ENCODE results near the gene CEPT1. TPM values are rescaled to one million over a fixed set of nuclear protein-coding genes. Genes with fewer than 3 reads are reported as not detected.

CEPT1 gene
- total RNA-seq, 4 donors from 2014 or later = 23.1 to 30.4 (median 28.4) TPM

DNA sequence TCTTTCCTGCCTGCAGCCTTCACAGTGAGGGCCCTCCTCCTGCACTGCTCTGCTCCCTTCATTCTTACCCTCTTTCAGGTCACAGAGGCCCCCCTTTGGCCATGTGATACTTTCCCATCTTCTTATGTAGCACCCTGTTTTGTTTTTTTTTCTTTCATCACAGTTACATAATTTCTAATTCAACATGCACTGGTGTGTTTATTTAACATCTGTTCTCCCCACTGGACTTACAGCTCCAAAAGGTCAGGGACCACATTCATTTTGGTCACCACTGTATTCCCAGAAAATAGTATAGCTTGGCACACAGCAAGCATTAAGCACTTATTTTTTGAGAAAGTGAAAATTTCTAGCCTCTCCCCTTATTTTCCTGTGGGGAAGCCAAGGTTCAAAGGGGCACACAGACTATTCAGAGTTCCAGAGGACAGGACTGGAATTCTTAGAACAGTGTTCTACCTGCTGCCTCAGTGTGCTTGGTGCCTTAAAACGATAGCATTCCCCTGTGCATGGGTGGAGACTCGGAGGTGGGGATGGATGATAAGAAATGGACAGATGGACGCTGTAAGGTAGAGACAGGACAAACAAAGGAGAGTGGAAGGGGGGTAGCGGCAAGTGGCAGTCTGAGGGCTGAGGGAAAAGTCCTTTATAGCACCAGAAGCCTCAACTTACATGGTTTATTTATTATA is 55.1 kb downstream of the CEPT1 start:
- ATAC-seq = no peak
- H3K27ac ChIP-seq = no peak overlapping the region

DNA sequence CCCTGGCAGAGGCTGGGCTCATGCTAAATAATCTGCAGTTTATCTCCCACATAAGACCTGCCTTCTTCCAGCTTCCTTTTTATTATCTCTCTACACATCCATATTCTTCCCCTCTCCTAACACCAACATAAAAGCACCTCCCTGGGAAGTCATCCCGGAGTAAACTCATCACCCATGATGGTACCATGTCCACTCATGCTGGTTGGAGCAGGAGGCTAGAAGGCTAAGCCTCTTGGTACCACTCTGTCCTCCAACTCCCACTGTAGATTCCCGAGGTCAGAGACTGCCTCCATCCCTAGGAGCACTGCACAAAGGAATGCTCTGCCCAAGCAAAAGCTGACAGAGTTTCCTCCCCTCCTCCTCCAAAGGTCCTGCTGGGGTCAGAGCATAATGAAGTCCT is 56.2 kb downstream of the CEPT1 start:
- H3K4me3 ChIP-seq = no peak overlapping the region
- H3K9me3 ChIP-seq = no peaks in the 10 kb centered on the region
- TF ChIP-seq EP300 (IDR thresholded peaks at IDR 0.05) (no peak), POLR2AphosphoS5 (IDR thresholded peaks at IDR 0.05) (no peak), POLR2A (IDR thresholded peaks at IDR 0.05) (no peak)
- TF ChIP-seq, protein P1, sequence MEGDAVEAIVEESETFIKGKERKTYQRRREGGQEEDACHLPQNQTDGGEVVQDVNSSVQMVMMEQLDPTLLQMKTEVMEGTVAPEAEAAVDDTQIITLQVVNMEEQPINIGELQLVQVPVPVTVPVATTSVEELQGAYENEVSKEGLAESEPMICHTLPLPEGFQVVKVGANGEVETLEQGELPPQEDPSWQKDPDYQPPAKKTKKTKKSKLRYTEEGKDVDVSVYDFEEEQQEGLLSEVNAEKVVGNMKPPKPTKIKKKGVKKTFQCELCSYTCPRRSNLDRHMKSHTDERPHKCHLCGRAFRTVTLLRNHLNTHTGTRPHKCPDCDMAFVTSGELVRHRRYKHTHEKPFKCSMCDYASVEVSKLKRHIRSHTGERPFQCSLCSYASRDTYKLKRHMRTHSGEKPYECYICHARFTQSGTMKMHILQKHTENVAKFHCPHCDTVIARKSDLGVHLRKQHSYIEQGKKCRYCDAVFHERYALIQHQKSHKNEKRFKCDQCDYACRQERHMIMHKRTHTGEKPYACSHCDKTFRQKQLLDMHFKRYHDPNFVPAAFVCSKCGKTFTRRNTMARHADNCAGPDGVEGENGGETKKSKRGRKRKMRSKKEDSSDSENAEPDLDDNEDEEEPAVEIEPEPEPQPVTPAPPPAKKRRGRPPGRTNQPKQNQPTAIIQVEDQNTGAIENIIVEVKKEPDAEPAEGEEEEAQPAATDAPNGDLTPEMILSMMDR (IDR thresholded peaks at IDR 0.05) = no peak
- no peaks in the 10 kb centered on the region for H3K36me3 ChIP-seq
- 80 to 100% methylated on average over 1 of the region's 2 CpGs for WGBS, 2 donors (ENCODE audit: low coverage in 1 of 2)
- H3K4me1 ChIP-seq = peaks cover 0 to 42% (median 6%) of the 10 kb centered on the region in 3 donors
- ATAC-seq = no peak
- no peak overlapping the region for H3K27ac ChIP-seq
- H3K27me3 ChIP-seq = no peaks in the 10 kb centered on the region

More for the DNA sequence above, 55.1 kb downstream of the CEPT1 start:
- Histone ChIP-seq H3K4me3 (no peak overlapping the region), H3K4me1 (peaks cover 0 to 42% (median 7%) of the 10 kb centered on the region in 3 donors), H3K9me3 (no peaks in the 10 kb centered on the region), H3K36me3 (no peaks in the 10 kb centered on the region), H3K27me3 (no peaks in the 10 kb centered on the region)
- WGBS, 2 donors (ENCODE audit: low coverage in 1 of 2) = 61 to 100% methylated on average over 2 to 4 of the region's 4 CpGs
- TF ChIP-seq EP300 (IDR thresholded peaks at IDR 0.05) (no peak), POLR2A (IDR thresholded peaks at IDR 0.05) (no peak), POLR2AphosphoS5 (IDR thresholded peaks at IDR 0.05) (no peak)
- TF ChIP-seq, protein P1 (IDR thresholded peaks at IDR 0.05) = no peak

DNA sequence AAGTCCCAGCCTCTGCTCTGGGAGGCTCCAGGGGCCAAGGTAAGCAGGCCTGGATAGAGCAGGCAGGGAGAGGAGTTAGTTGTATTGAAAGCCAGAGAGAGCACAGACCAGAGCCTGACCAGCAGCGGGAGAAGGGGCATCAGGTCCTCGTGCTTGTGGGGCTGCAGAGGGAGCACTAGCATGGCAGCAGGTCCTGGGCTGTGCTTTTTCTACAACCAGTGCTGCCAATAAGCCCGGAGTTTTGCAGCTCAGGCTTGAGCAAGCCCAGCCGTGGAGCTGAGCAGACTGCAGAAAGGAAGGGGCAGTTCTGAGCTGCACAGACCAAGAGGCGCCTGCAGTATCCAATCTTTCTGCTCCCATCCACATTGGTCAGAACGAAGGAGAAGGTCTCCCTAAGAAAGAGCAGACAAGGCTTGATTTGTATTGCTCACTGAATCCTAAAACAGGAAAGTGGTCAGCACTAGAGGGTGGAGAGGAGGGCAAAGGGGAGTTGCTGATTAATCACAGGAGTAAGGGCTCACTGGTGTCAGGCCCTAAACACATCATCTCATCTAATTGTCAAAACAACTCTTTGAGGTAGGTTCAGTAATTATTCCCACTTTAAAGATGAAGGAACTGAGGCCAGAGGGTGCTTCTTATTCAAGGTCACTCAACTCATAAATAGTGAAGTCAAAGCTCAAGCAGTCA is 57.7 kb downstream of the CEPT1 start:
- Histone ChIP-seq H3K27ac (no peak overlapping the region), H3K27me3 (peaks cover 3% of the 10 kb centered on the region), H3K4me1 (peaks cover 0 to 35% (median 0%) of the 10 kb centered on the region in 3 donors), H3K4me3 (peak overlapping the region in 1 of 2 donors; percentile 25), H3K36me3 (no peaks in the 10 kb centered on the region), H3K9me3 (no peaks in the 10 kb centered on the region)
- ATAC-seq = no peak
- WGBS, 2 donors (ENCODE audit: low coverage in 1 of 2) = 48 to 83% methylated on average over 2 to 3 of the region's 6 CpGs
- TF ChIP-seq POLR2AphosphoS5 (IDR thresholded peaks at IDR 0.05) (no peak), POLR2A (IDR thresholded peaks at IDR 0.05) (no peak), EP300 (IDR thresholded peaks at IDR 0.05) (no peak)
- TF ChIP-seq, protein P1 (IDR thresholded peaks at IDR 0.05) = no peak

DNA sequence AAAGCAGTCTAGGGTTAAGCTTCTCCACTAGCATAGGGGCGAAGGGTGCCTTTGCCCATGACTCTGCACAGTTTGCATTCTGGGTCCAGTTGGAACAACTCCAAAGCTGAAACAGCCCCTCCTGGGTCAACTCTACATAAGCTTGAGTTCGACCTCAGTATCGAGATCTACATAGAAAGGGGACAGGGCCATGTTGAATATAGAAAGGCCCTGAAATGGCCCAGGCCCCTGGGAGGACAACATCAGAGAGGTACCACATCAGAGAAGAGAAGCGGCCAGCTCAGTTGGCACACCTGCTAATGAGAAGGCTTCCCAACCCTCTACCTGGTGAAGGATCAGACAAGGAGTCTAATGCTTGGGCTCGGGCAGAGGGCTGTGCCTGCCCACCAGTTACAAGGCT is 58.8 kb downstream of the CEPT1 start:
- H3K27me3 ChIP-seq = peaks cover 12% of the 10 kb centered on the region
- no peak for TF ChIP-seq POLR2AphosphoS5 (IDR thresholded peaks at IDR 0.05)
- TF ChIP-seq, protein P1 (IDR thresholded peaks at IDR 0.05) = no peak
- no peak for TF ChIP-seq POLR2A (IDR thresholded peaks at IDR 0.05)
- no peak for TF ChIP-seq EP300 (IDR thresholded peaks at IDR 0.05)
- WGBS, 2 donors (ENCODE audit: low coverage in 1 of 2) = 75 to 80% methylated on average over 1 to 2 of the region's 5 CpGs
- H3K4me1 ChIP-seq = peaks cover 0 to 34% (median 0%) of the 10 kb centered on the region in 3 donors
- H3K4me3 ChIP-seq = peak overlapping the region in 1 of 2 donors; percentile 25
- H3K36me3 ChIP-seq = no peaks in the 10 kb centered on the region
- H3K27ac ChIP-seq = peak overlapping the region in 1 of 4 donors; percentile 43
- no peaks in the 10 kb centered on the region for H3K9me3 ChIP-seq
- no peak for ATAC-seq

All from gastroesophageal sphincter (tissue), 4 donors.